Neural progenitor cell (in vitro differentiated cells): ENCODE results near the gene NAV1. TPM values are rescaled to one million over a fixed set of nuclear protein-coding genes. Genes with fewer than 3 reads are reported as not detected.

Experiments used
- DNase-seq: peaks from one replicate; pipeline ENCODE4 v3.0.0-alpha.2; 2016; ENCODE audit warnings: low spot score
- H2AFZ ChIP-seq: fragments of 200-600 bp; sonication (generic); replicated peaks from 2 replicates; pipeline ENCODE4 v1.6.1; 2016; ENCODE audit warnings: antibody characterized with exemption
- H3F3A ChIP-seq: fragments of 200-600 bp; sonication (generic); 2 replicates; pipeline ENCODE4 v1.6.1; 2016; ENCODE audit warnings: antibody characterized with exemption, low read depth
- H3K27ac ChIP-seq: fragments of 200-600 bp; sonication (generic); 2 replicates; pipeline ENCODE4 v1.5.1; 2016; ENCODE audit warnings: mild to moderate bottlenecking
- H3K27me3 ChIP-seq: fragments of 200-600 bp; sonication (generic); 2 replicates; pipeline ENCODE4 v1.6.1; 2016; ENCODE audit warnings: mild to moderate bottlenecking, moderate library complexity
- H3K36me3 ChIP-seq: fragments of 200-600 bp; sonication (generic); 2 replicates; pipeline ENCODE4 v1.5.1; 2016
- H3K4me1 ChIP-seq: fragments of 200-600 bp; sonication (generic); 2 replicates; pipeline ENCODE4 v1.6.1; 2016; ENCODE audit warnings: mixed run types
- H3K4me2 ChIP-seq: fragments of 200-600 bp; sonication (generic); 2 replicates; pipeline ENCODE4 v1.6.1; 2016
- H3K4me3 ChIP-seq: fragments of 200-600 bp; sonication (generic); 2 replicates; pipeline ENCODE4 v1.5.1; 2016
- H3K79me2 ChIP-seq: fragments of 200-600 bp; sonication (generic); 2 replicates; pipeline ENCODE4 v1.6.1; 2016; ENCODE audit warnings: low read depth
- H3K9ac ChIP-seq: fragments of 200-600 bp; sonication (generic); 2 replicates; pipeline ENCODE4 v1.6.1; 2016
- H3K9me3 ChIP-seq: fragments of 200-600 bp; sonication (generic); 2 replicates; pipeline ENCODE4 v1.5.1; 2016; ENCODE audit warnings: low read depth
- H4K20me1 ChIP-seq: fragments of 200-600 bp; sonication (generic); 2 replicates; pipeline ENCODE4 v1.6.1; 2016; ENCODE audit warnings: low read depth
- H3K27ac Mint-ChIP-seq: 3 replicates; pipeline ENCODE4 v1.8.0; 2021; ENCODE audit warnings: mixed read lengths
- H3K27me3 Mint-ChIP-seq: 2 replicates; pipeline ENCODE4 v1.8.0; 2022; ENCODE audit warnings: low read depth, mild to moderate bottlenecking, inconsistent platforms, moderate library complexity, mixed read lengths; ENCODE audit not compliant: insufficient read depth
- H3K36me3 Mint-ChIP-seq: 3 replicates; pipeline ENCODE4 v1.8.0; 2021; ENCODE audit warnings: mixed read lengths
- H3K4me1 Mint-ChIP-seq: 3 replicates; pipeline ENCODE4 v1.8.0; 2021; ENCODE audit warnings: mixed read lengths
- H3K4me3 Mint-ChIP-seq: 3 replicates; pipeline ENCODE4 v1.8.0; 2021; ENCODE audit warnings: mild to moderate bottlenecking, moderate library complexity, mixed read lengths
- H3K9me3 Mint-ChIP-seq: 3 replicates; pipeline ENCODE4 v1.8.0; 2020; ENCODE audit warnings: mixed read lengths
- CTCF ChIP-seq: fragments of 200-600 bp; sonication (generic); IDR thresholded peaks from 2 replicates; pipeline ENCODE4 v1.5.1; 2017; ENCODE audit warnings: antibody characterized with exemption, mild to moderate bottlenecking
- EZH2 ChIP-seq: fragments of 200-600 bp; sonication (generic); IDR thresholded peaks from 2 replicates; pipeline ENCODE4 v1.6.1; 2017; ENCODE audit warnings: antibody characterized with exemption, mild to moderate bottlenecking, moderate library complexity
- EZH2phosphoT487 ChIP-seq: fragments of 200-600 bp; sonication (generic); IDR thresholded peaks from 2 replicates; pipeline ENCODE4 v1.6.1; 2017; ENCODE audit warnings: antibody characterized with exemption
- total RNA-seq: library from RNA; depleted of rRNA; stranded (reverse); fragments of >200 nt; gene quantifications from 2 replicates; pipeline ENCODE4 v1.2.3, GENCODE V29; 2015; ENCODE audit warnings: low replicate concordance

Gene NAV1
- total RNA-seq, 1 donor from 2014 or later = 60.7 TPM

- Mint-ChIP-seq H3K27ac (peak overlapping the region; percentile 37), H3K4me3 (no peak overlapping the region), H3K4me1 (peaks cover 52% of the 10 kb centered on the region), H3K9me3 (no peaks in the 10 kb centered on the region), H3K27me3 (peaks cover 9% of the 10 kb centered on the region), H3K36me3 (no peaks in the 10 kb centered on the region)
- TF ChIP-seq EZH2phosphoT487 (no peak), CTCF (no peak), EZH2 (no peak)
- Histone ChIP-seq H3K36me3 (no peaks in the 10 kb centered on the region), H3K9me3 (no peaks in the 10 kb centered on the region), H3K4me1 (peaks cover 38% of the 10 kb centered on the region), H3K9ac (no peak overlapping the region), H3K4me3 (no peak overlapping the region), H3K4me2 (no peak overlapping the region), H2AFZ (no peak overlapping the region), H3K27me3 (no peaks in the 10 kb centered on the region), H3K27ac (no peak overlapping the region), H4K20me1 (no peaks in the 10 kb centered on the region), H3K79me2 (no peaks in the 10 kb centered on the region), H3F3A (peaks cover 28% of the 10 kb centered on the region)
- DNase-seq = no peak
These were observed 40.3 kb upstream of the NAV1 start for GRCh38 chr1:201498621-201499020.

GRCh38 chr1:201499191-201499590, 39.7 kb upstream of the NAV1 start:
- peaks cover 9% of the 10 kb centered on the region for H3K27me3 Mint-ChIP-seq
- H3K27ac ChIP-seq = no peak overlapping the region
- H3K4me2 ChIP-seq = no peak overlapping the region
- no peak overlapping the region for H2AFZ ChIP-seq
- H3K4me1 Mint-ChIP-seq = peaks cover 53% of the 10 kb centered on the region
- H3K4me3 ChIP-seq = no peak overlapping the region
- no peaks in the 10 kb centered on the region for H4K20me1 ChIP-seq
- H3K4me3 Mint-ChIP-seq = no peak overlapping the region
- H3K79me2 ChIP-seq = no peaks in the 10 kb centered on the region
- no peak for DNase-seq
- H3K36me3 Mint-ChIP-seq = no peaks in the 10 kb centered on the region
- TF ChIP-seq EZH2 (no peak), EZH2phosphoT487 (no peak), CTCF (no peak)
- H3K9me3 ChIP-seq = no peaks in the 10 kb centered on the region
- no peak overlapping the region for H3K9ac ChIP-seq
- peak overlapping the region; percentile 37 for H3K27ac Mint-ChIP-seq
- H3K36me3 ChIP-seq = no peaks in the 10 kb centered on the region
- no peaks in the 10 kb centered on the region for H3K27me3 ChIP-seq
- no peaks in the 10 kb centered on the region for H3K9me3 Mint-ChIP-seq
- peaks cover 38% of the 10 kb centered on the region for H3K4me1 ChIP-seq
- peaks cover 28% of the 10 kb centered on the region for H3F3A ChIP-seq

GRCh38 chr1:201499795-201500669, 38.9 kb upstream of the NAV1 start:
- TF ChIP-seq EZH2 = no peak
- TF ChIP-seq EZH2phosphoT487 = no peak
- TF ChIP-seq CTCF = no peak
- no peaks in the 10 kb centered on the region for H3K27me3 ChIP-seq
- H3K4me1 ChIP-seq = peaks cover 37% of the 10 kb centered on the region
- Mint-ChIP-seq H3K36me3 (no peaks in the 10 kb centered on the region), H3K27me3 (peaks cover 9% of the 10 kb centered on the region), H3K4me3 (no peak overlapping the region), H3K27ac (peak overlapping the region; percentile 60), H3K9me3 (no peaks in the 10 kb centered on the region), H3K4me1 (peaks cover 51% of the 10 kb centered on the region)
- no peaks in the 10 kb centered on the region for H3K79me2 ChIP-seq
- peak overlapping the region; percentile 17 for H2AFZ ChIP-seq
- H4K20me1 ChIP-seq = no peaks in the 10 kb centered on the region
- H3K27ac ChIP-seq = no peak overlapping the region
- DNase-seq = peak; percentile 34
- H3K36me3 ChIP-seq = no peaks in the 10 kb centered on the region
- no peak overlapping the region for H3K4me3 ChIP-seq
- H3K9me3 ChIP-seq = no peaks in the 10 kb centered on the region
- peak overlapping the region; percentile 45 for H3K4me2 ChIP-seq
- no peak overlapping the region for H3K9ac ChIP-seq
- peaks cover 28% of the 10 kb centered on the region for H3F3A ChIP-seq
